GM21737 (cell line): ENCODE results near the gene GRM1.

Experiments
- ATAC-seq: cut with Tn5 transposase; IDR thresholded peaks from one replicate; pipeline ENCODE4 v1.9.1; 2021; ENCODE audit warnings: mild to moderate bottlenecking, moderate library complexity; ENCODE audit not compliant: unreplicated experiment

The GRM1 gene

GRCh38 chr6:146311079-146311478 lies 282.2 kb downstream of the GRM1 start:
- no peak for ATAC-seq

DNA sequence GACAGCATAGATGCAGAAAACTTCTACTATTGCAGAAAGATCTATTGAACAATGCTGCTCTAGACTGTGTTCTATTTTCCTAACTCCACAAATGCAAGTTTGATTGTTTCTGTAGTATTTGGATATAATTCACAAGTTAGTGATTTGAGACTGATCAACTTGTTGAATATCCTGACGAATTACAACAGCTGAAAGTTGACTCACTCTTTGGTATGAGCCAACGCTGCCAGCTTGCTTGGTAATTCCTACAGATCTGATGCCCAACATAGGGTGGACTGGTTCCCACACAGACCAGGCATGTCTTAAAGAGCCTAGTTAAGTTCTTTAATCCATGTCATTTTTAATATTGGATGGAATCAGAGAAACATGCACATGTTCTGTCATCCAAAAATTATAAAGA lies 283.7 kb downstream of the GRM1 start:
- ATAC-seq: no peak

DNA sequence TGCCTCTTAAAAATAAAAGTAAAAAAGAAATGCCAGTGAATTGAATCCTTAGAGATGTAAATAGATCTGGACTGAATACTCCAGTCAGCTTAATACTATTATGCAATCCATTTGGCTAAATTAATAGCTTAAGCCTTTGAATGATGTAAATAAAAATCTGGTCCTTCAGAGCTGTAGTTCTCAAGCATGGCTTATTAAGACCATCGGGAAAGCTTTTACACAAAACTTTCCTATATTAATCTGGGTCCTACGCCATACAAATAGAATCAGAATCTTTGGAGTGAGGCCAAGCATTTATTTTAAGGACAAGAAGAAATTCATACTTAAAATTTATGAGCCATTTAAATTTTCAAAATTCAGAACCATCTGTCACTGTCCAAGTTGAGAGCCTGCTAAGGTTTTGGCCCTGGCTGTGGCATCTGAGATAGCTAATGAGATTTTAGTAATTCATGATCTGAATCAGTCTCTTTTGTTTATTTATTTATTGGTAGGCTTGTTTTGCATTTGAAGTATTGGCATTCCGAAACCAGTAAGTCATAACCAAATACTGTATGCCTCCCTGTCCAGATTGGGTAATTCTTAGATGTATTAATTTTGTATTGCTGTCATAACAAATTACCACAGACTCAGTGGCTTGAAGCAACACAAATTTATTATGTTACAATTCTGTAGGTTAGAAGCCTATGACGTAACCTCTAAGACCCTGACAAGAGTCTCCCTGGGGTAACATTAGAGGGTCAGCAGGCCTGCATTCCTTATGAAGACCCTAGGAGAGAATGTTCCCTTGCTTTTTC lies 286.7 kb downstream of the GRM1 start:
- ATAC-seq: no peak

GRCh38 chr6:146316175-146316495 lies 287.3 kb downstream of the GRM1 start:
- no peak for ATAC-seq

DNA sequence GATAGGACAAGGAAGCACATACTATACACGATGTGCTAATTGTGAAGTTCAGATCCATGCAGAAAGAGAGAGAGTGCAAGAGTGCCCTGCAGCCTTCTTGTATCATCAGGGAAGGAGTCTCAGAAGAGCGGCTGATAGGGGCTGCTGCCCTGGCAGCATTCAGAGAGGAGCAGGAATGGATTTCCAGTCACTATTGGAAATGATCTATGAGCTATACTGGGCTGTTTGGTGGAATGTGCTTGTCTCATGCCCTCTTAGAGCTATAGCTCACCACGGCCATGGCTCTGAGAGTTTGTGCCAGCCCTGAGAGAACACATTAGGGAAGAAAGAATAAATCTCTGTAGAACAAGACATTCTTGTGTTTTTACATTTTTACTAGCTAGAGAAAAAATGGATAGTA lies 302.2 kb downstream of the GRM1 start:
- ATAC-seq: no peak

- ATAC-seq: no peak
These were observed 306.5 kb downstream of the GRM1 start for GRCh38 chr6:146335336-146335735.

DNA sequence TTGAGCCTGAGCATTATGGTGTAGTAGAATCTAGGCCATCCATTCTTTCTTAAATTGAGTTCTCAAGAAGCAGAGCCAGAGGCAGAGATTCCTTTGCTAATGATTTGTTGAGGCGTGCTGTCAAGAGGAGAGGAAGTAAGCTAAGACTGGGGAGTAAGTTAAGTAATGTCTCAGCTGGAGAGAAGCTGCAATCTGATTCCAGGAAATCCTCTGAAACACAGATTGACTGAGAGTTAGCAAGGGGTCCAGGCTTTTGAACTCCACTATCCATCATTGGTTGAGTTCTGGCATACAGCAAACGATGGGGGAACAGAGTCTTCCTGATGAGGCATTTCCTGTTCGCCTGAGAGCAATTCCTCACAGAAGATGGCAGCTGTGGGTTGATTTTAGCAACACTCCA lies 307.3 kb downstream of the GRM1 start:
- ATAC-seq: no peak

DNA sequence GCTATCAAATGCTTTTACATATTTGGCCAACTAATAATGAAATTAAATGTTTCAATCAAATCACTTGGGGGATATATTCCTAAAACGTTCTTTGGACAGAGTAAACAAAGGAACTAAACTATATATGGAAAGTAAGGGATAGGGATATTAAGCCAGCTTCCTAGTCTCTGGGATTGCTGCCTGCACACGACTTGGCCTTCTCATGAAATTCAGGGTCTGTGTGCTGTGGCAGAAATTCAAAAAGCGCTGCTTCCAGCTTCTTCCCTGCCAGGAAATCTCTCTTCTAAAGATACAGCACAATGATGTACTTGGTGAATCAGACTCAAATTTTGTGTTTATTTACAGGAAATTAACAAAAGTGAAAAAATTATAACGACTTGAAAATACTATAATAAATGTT lies 308.5 kb downstream of the GRM1 start:
- no peak for ATAC-seq

DNA sequence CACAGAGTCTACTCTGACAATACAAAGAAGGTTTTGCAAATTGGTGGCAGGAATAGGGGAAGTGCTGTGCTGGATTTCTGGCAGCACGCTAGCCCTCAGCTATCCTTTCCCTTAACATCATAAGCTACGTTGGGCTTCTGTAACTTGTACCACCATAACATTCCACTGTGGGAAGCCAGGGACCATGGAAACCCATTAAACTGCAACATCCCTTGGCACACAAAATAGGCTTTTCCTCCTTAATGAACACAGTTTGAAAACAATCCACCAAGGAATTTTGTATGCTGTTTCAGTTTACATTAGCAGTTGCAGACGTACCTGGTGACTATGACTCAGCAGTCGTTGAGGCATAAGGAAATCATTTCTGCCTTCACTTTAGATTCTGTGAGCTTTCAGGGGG lies 310.9 kb downstream of the GRM1 start:
- no peak for ATAC-seq

- no peak for ATAC-seq
These were observed 312.8 kb downstream of the GRM1 start for GRCh38 chr6:146341493-146342230.

DNA sequence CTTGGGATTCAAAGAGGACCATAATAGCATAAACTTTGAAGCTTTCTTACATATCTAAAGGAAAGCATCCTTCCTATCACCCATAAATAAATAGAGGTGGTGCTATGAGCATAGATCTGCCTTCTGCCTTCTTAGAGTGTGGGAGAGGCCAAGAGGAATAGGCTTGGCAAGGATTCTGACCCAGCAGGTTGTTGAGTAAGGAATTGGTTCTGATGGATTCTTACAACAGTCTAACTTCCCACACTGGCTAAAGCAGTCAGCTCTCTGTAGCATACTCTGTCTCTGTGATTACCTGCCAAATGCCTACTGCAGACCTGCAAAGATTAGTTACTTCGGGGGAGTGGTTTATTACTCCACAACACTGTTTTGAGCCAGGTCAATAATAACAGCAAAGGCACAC lies 316.7 kb downstream of the GRM1 start:
- no peak for ATAC-seq

DNA sequence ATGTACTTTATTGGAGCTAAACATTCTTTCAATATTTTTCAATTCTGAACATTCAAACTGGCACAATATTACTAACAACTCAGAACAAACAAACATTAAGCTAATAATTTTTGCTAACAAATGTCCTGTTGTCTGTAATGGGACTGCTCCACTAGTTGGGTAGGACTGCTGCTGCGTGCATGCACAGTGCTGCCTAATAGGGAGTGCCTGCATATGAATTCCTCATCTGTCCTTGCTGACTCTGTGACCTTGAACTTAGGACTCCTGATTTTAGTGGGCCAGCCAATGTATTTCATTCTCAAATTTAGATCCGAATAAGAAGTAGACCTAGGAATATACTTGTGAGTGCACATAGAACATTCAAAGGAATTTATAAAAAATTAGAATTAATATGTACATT lies 318.2 kb downstream of the GRM1 start:
- ATAC-seq: no peak

GRCh38 chr6:146347690-146348089 lies 318.8 kb downstream of the GRM1 start:
- ATAC-seq: no peak

DNA sequence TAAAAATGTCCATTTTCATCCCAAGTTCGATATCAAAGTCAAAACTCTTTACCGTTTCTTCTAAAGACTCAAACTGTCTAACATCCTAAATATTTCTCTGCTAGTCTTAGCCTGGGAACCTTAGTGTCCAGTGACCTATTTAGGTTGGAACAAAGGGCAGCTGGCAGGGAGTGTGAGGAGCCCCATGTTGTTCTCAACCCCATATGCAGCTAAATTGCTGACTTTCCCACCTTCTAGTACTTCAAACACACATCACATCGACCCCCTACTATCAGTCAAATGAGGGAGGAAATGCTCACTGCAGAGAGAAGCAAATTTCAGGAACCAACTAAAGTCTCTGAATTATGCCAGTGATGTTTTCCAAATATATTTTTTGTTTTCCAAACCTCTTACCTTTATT lies 322.2 kb downstream of the GRM1 start:
- ATAC-seq: no peak

GRCh38 chr6:146352163-146352562 lies 323.3 kb downstream of the GRM1 start:
- ATAC-seq: no peak

DNA sequence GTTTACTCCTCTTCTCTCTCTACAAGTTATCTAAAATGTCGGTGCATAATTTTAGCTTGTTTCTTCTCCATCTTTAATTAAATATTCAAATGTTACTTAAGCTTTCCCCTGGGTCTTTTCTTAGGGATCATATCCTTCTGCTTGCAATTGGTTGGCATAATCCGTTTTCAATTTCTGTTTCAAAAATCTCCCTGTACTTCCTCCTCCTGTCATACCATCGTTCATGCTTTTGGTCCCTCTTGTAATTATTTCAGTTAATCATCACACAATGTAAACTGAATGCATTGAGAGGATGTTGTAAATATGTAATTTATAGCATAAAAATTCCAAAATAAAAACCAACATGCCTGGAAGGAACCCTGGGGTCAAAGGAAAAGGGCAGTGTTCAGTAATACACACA lies 325.6 kb downstream of the GRM1 start:
- no peak for ATAC-seq

DNA sequence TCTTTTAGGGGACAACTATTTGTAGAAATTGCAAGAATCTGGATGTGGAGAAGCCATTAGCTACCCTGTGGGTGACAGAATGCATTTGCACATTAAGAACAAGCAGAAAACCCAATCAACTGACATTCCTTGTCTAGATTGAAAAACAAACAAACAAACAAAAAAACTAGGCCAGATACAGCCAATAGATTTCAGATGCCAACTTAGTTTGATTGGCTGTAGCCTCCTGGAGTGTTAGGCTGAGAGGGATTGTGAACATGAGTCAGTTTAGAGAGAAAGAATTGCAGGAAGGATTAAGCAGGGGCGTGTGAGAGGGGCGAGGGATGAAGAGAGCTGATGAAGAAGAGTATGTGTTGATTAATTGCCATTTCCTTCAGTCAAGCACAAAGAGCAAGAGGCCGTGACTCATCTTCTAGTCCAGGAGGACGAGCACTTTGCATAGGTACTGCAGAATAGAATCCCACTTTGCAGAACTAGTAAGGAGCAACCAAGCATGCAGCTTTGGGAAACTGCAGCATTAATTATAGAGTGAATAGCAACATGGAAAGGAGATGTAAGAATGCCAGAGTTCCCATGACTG lies 326.7 kb downstream of the GRM1 start:
- ATAC-seq: no peak

DNA sequence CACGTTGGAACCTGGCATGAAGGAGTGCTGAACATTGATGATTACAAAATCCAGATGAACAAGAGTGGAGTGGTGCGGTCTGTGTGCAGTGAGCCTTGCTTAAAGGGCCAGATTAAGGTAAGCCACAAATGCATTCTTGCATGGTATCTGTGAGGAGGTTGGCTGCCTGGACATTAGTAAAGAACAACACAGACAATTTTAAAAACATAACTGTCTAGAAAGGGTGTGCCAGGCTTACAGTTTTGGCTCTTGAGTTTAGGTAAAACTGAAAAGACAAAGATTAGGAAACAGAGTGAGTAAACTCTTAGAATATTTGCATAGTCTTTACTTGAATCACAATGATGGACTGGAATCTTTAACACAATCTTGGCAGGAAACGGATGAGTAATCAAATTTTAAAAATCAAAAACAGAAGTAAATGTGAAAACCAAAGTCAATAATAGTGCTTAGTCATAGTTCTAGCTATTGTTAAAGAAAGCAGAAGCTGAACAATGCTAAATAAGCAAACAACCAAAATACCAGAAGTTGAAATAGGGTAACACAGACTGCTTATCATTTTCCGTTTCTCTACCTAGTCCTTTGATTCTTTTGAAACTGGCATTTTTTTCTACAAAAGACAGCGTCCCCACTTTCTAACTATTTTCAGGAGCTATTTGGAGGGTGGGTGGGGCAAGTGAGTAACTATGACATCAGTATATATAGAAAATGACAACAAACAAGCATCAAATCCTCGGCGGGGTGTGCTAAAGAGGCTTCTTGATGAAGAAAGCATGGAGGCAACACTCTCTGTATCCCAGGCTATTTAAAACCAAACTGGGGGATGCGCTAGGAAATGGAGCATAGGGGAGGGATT lies 328.9 kb downstream of the GRM1 start:
- ATAC-seq: peak; percentile 65

DNA sequence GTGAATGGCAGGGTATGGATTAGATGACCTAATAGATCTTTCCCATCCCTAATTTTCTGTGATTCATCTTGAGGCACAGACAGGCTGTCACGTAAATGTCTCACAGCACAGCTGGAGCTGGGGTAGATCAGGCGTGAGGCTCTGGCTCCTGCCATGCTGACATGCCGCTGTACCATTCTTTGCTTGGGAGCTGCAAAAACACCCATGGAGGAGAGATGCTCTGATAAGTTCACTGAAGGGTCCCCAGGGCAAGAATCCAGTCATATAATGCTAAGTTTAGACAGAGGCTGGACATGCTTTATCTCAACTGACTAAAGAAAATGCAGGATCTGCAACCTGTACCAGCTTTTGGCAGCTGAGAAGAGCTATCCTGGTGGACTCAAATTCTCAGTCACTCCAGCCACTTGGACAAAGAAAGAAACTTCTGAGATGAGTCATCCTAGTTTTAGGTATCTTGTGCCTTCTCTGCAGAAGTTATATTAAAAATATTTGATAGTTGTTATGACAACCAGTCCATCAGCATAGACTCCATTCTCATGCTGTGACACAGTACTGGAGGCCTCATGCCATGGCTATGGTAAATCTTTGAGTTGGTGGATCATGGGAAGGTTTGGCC lies 329.7 kb downstream of the GRM1 start:
- ATAC-seq: no peak

DNA sequence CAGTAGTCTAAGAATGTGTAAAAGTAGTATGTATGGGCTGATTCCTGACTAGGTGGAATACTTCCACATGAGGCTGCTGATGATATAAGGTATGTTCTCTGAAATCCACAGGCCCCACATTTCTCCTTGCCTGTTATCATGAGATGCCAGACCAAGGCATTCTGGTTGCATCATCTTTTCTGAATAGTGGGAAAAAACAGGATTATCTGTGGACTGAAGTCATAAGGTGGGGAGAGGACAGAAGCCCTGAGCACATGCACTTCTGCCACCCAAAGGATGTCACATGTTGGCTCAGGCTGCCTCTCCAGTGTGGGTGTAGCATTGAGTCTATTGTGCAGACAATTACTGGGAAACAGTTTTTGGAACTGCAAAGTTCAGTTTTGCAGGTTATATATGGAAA lies 330.3 kb downstream of the GRM1 start:
- ATAC-seq: no peak
